Stimulated activated effector memory CD8-positive, alpha-beta T cell treated with anti-CD3 and anti-CD28 coated beads, Interleukin-12 subunit alpha, Interleukin-12 subunit beta, amount 100 ng/mL, for 72 hours (primary cell): Measurements from ENCODE around the gene DNAJB14.

ENCODE experiments used
- ATAC-seq: fragments of 150-1000 bp; cut with Tn5 transposase; 2 replicates; pipeline ENCODE4 v1.10.0; 2021
- DNase-seq, 2 donors: peaks; one replicate each; pipeline ENCODE4 v3.0.0; 2021 to 2022; ENCODE audit warnings: low spot score in 2 of 2
- H3K27ac Mint-ChIP-seq: one replicate; pipeline ENCODE4 v1.8.0; 2022; ENCODE audit warnings: mild to moderate bottlenecking, mixed read lengths
- H3K36me3 Mint-ChIP-seq: one replicate; pipeline ENCODE4 v1.8.0; 2022; ENCODE audit warnings: mild to moderate bottlenecking, mixed read lengths
- H3K4me1 Mint-ChIP-seq: one replicate; pipeline ENCODE4 v1.8.0; 2022; ENCODE audit warnings: mixed read lengths
- H3K4me3 Mint-ChIP-seq: one replicate; pipeline ENCODE4 v1.8.0; 2022; ENCODE audit warnings: mild to moderate bottlenecking, mixed read lengths
- H3K9me3 Mint-ChIP-seq: one replicate; pipeline ENCODE4 v1.8.0; 2022; ENCODE audit warnings: mixed read lengths

The DNAJB14 gene

GRCh38 chr4:99949999-99950912 is 3.8 kb upstream of the DNAJB14 start, which contains the start of gene H2AZ1:
Gene H2AZ1, minus strand, starts transcription at chr4:99950275. Its CDS starts 105 bp downstream, at chr4:99950170.
- no peak within 1 kb of the TSS for H3K4me3 Mint-ChIP-seq
- peak; percentile 81 to 96 for DNase-seq
- peak; percentile 77 for ATAC-seq
- peaks cover 8% of the 10 kb centered on the region for H3K36me3 Mint-ChIP-seq
- H3K4me1 Mint-ChIP-seq, result peaks cover 13% of the 10 kb centered on the region
- H3K9me3 Mint-ChIP-seq, result no peaks in the 10 kb centered on the region
- no peak within 1 kb of the TSS for H3K27ac Mint-ChIP-seq

DNA sequence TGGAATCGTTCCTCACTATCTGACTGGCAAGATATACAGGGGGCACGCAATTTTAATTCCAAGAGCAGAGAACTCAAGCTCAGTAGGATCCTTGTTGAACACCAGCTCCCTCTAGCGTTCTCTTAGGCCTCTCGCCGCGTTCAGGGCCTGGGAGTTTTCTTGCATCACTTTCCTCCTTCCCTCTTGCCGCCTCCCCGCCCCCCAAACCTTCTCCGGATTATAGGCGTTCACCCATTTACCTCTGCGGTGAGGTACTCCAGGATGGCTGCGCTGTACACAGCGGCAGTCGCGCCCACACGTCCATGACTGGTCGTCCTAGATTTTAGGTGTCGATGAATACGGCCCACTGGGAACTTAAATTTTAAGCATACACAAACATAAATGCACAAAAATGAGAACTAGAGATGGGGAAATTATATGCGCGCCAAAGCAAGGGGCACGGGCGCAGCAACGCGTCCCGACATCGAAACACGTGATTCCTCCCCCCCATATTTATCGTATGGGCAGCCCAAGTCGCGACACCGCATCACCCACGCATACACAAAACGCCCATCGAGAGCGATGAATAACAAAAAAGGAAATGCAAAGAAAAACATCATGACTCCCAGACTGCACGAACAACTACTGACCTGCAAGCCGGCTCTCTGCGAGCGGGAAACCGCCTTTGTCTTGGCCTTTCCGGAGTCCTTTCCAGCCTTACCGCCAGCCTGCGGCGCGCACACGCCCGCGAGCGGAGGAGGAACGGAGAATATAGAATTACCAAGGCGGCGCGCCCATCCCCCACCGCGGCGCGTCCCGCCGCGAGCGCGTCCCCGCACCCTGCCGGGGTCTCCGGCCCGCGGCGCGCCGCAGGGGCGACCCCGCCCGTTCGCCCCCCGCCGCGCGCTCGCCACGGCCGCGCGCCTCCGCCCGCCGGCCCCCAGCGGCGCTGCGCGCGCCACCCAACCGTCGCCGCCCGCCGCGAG is 2.9 kb upstream of the DNAJB14 start:
- peak; percentile 65 to 92 for DNase-seq
- Mint-ChIP-seq H3K36me3 (peaks cover 17% of the 10 kb centered on the region), H3K27ac (no peak overlapping the region), H3K4me3 (no peak overlapping the region), H3K4me1 (peaks cover 22% of the 10 kb centered on the region), H3K9me3 (no peaks in the 10 kb centered on the region)
- peak; percentile 55 for ATAC-seq

DNA sequence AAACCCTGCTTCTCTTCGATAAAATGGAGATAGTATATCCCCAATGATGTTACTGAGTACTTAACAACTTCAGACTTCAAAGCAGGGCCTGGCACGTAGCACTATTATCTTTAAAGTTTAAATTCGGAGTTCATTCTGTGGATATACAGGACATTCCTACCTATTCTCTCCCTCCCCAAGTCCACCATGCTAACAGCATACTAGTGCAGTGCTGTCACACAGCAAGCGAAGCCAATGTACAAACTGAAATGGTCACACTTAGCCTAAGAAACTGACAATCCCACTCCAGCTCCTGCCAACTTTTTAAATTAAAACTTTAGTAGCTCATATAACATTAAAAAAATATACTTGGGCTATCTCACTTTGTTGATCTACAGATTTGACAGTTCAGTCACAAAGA is 1.2 kb upstream of the DNAJB14 start:
- no peak overlapping the region for H3K4me3 Mint-ChIP-seq
- no peak for ATAC-seq

GRCh38 chr4:99947190-99947578 is 766 bp upstream of the DNAJB14 start:
- Mint-ChIP-seq H3K27ac (peak overlapping the region; percentile 96), H3K9me3 (no peaks in the 10 kb centered on the region), H3K36me3 (peaks cover 37% of the 10 kb centered on the region), H3K4me1 (peaks cover 39% of the 10 kb centered on the region), H3K4me3 (no peak overlapping the region)
- no peak for DNase-seq
- ATAC-seq, result no peak

More for the DNA sequence above, 1.2 kb upstream of the DNAJB14 start:
- no peaks in the 10 kb centered on the region for H3K9me3 Mint-ChIP-seq
- peaks cover 39% of the 10 kb centered on the region for H3K4me1 Mint-ChIP-seq
- no peak for DNase-seq
- peaks cover 33% of the 10 kb centered on the region for H3K36me3 Mint-ChIP-seq
- peak overlapping the region; percentile 96 for H3K27ac Mint-ChIP-seq

- peaks cover 48% of the 10 kb centered on the region for H3K36me3 Mint-ChIP-seq
- H3K27ac Mint-ChIP-seq, result peak overlapping the region; percentile 96
- ATAC-seq (peak; percentile 0), DNase-seq (no peak)
- H3K4me1 Mint-ChIP-seq, result peaks cover 39% of the 10 kb centered on the region
- H3K9me3 Mint-ChIP-seq, result no peaks in the 10 kb centered on the region
- H3K4me3 Mint-ChIP-seq, result no peak overlapping the region
Observed at GRCh38 chr4:99945718-99946355, 581 bp downstream of the DNAJB14 start.

DNA sequence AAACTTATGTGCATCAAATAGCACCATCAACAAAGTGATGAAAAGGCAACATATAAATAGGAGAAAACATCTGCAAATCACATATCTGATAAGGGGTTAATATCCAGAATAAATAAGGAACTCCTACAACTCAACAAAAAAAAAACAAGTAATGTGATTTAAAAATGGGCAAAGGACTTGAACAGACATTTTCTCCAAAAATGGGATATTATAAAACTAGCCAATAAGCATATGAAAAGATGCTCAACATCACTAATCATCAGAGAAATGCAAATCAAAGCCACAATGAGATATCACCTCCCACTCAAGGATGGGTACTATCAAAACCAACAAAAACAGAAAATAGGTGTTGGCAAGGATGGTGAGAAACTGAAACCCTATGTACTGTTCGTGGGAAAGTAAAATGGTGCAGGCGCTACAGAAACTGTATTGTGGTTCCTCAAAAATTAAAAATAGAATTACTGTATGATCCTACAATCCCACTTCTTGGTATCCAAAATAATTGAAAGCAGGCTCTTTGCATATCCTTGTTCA is 2.4 kb downstream of the DNAJB14 start:
- DNase-seq, result no peak
- peaks cover 39% of the 10 kb centered on the region for H3K4me1 Mint-ChIP-seq
- H3K4me3 Mint-ChIP-seq, result no peak overlapping the region
- peaks cover 56% of the 10 kb centered on the region for H3K36me3 Mint-ChIP-seq
- ATAC-seq, result peak; percentile 36
- H3K27ac Mint-ChIP-seq, result no peak overlapping the region
- H3K9me3 Mint-ChIP-seq, result no peaks in the 10 kb centered on the region

DNA sequence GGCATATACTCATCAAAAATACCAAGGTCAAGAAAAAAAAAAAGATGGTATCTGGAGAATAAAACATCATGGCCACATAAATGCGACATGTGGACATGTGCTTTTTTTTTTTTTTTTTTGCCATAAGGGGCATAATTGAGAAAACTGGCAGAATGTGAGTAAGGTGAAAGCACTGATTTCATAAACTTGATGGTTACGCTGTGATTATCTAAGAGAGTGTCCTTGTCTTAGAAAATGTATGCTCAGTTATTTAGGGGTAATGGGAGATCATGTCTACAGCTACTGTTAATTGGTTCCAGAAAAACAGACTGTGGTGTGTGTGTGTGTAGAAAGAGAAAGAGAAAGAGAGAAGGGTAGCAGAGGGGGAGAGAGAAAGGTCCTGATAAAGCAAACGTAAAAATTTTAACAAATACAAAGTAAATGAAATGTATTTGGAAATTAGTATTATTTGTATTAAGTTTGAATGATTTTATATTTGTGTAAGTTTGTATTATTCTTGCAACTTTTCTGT is 8.1 kb downstream of the DNAJB14 start:
- Mint-ChIP-seq H3K36me3 (peaks cover 81% of the 10 kb centered on the region), H3K4me3 (no peak overlapping the region), H3K9me3 (peaks cover 4% of the 10 kb centered on the region), H3K4me1 (peaks cover 26% of the 10 kb centered on the region), H3K27ac (peak overlapping the region; percentile 57)
- ATAC-seq, result no peak
- DNase-seq, result no peak

DNA sequence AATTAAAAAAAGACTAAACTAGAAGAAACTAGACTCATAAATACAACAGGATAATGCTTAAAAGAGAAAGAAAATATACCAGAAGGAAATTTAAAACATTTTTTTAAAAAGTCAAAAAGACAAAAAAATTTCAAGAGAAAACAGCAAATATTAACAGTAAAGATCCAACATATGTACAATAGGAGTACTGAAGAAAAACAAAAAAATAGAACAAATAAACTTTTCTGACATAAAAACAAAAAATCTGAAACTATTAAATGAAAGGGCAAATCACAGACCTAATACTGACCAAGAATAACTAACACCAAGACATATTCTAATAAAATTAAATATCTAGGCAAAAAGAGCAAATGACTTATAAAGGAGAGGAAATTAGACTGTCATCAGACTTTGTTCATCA is 11.5 kb downstream of the DNAJB14 start:
- H3K4me3 Mint-ChIP-seq, result no peak overlapping the region

DNA sequence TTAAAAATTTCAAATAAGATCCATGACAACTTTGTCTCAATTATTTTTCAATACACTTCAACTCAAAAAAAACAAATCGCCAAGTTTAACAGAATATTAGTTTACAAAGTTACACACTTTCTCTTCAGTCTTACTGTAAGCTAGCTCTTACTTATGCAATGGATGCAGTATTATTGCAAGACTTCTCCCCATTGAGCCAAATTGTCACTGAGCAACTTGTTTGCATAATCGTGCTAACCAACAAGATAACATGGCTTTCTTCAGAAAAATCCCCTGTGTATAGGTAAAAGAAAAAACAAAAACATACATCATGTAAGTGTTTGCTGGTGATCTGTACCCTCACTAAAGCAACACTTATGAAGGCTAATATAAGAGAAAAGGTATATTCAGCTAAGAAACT is 18.9 kb downstream of the DNAJB14 start:
- DNase-seq (no peak), ATAC-seq (no peak)
- peaks cover 68% of the 10 kb centered on the region for H3K36me3 Mint-ChIP-seq
- no peak overlapping the region for H3K4me3 Mint-ChIP-seq
- H3K4me1 Mint-ChIP-seq, result peaks cover 41% of the 10 kb centered on the region
- H3K9me3 Mint-ChIP-seq, result no peaks in the 10 kb centered on the region
- no peak overlapping the region for H3K27ac Mint-ChIP-seq

More for the DNA sequence above, 11.5 kb downstream of the DNAJB14 start:
- ATAC-seq, result no peak
- peaks cover 45% of the 10 kb centered on the region for H3K4me1 Mint-ChIP-seq
- peaks cover 77% of the 10 kb centered on the region for H3K36me3 Mint-ChIP-seq
- peaks cover 4% of the 10 kb centered on the region for H3K9me3 Mint-ChIP-seq
- no peak overlapping the region for H3K27ac Mint-ChIP-seq
- no peak for DNase-seq

- no peaks in the 10 kb centered on the region for H3K9me3 Mint-ChIP-seq
- no peak for DNase-seq
- H3K4me3 Mint-ChIP-seq, result no peak overlapping the region
- H3K4me1 Mint-ChIP-seq, result peaks cover 11% of the 10 kb centered on the region
- no peak overlapping the region for H3K27ac Mint-ChIP-seq
- H3K36me3 Mint-ChIP-seq, result peaks cover 85% of the 10 kb centered on the region
- ATAC-seq, result no peak
Observed at GRCh38 chr4:99921174-99921573, 25.2 kb downstream of the DNAJB14 start.

DNA sequence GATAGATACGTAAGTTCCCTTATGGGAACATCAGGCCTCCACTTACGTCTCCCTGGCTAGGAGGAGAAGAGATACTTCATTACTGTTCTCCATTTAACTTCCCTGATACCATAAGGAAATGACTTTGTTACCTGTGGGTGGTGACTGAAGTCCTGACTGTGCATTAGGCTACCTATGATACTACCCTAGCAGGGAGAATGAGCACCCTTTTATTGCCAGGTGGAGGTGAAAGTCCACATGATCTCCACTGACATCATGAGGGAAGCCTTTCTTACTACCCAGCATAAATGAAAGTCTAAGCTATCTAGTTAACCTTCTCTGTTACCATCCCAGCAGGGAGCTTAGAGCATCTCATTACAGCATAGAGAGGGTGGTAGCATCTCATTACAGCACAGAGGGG is 27.8 kb downstream of the DNAJB14 start:
- Mint-ChIP-seq H3K4me1 (peaks cover 6% of the 10 kb centered on the region), H3K36me3 (peaks cover 94% of the 10 kb centered on the region), H3K4me3 (no peak overlapping the region), H3K9me3 (no peaks in the 10 kb centered on the region), H3K27ac (peak overlapping the region; percentile 26)
- DNase-seq (no peak), ATAC-seq (no peak)

DNA sequence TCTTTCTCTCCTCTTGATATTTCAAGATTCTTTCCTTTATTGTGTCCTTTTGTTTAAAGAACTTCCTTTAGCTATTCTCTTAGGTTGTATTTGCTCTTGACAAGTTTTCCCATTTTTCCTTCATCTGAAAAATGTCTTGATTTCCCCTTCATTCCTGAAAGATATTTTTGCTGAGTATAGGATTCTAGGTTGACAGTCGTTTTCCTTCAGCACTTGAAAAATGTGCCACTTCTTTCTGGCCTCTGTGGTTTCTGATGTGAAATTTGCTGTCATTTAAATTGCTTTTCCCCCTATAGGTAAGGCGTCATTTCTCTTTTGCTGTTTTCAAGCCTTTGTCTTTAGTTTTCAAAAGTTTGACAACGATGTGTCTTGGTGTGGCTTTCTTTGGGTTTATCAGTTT is 28.8 kb downstream of the DNAJB14 start:
- Mint-ChIP-seq H3K36me3 (peaks cover 92% of the 10 kb centered on the region), H3K4me1 (peaks cover 6% of the 10 kb centered on the region), H3K27ac (no peak overlapping the region), H3K4me3 (no peak overlapping the region), H3K9me3 (no peaks in the 10 kb centered on the region)
- DNase-seq (no peak), ATAC-seq (no peak)

DNA sequence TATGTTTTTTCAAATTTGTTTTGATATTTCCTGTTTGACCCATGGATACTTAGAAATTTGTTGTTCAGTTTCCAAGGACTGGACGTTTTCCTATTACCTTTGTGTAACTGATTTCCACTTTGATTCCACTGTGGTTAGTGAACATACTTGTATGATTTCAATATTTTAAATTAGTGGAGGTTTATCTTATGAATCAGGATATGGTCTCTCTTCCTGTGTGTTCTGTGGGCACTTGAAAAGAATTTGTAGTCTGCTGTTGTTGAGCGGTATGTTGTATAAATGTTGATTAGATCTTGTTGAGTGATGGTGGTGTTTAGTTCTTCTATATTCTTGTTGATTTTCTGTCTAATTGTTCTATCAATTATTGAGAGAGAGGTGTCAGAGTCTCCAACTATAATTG is 31.0 kb downstream of the DNAJB14 start:
- no peak for ATAC-seq
- no peaks in the 10 kb centered on the region for H3K4me1 Mint-ChIP-seq
- DNase-seq, result no peak
- H3K9me3 Mint-ChIP-seq, result no peaks in the 10 kb centered on the region
- H3K36me3 Mint-ChIP-seq, result peaks cover 83% of the 10 kb centered on the region
- no peak overlapping the region for H3K4me3 Mint-ChIP-seq
- no peak overlapping the region for H3K27ac Mint-ChIP-seq

DNA sequence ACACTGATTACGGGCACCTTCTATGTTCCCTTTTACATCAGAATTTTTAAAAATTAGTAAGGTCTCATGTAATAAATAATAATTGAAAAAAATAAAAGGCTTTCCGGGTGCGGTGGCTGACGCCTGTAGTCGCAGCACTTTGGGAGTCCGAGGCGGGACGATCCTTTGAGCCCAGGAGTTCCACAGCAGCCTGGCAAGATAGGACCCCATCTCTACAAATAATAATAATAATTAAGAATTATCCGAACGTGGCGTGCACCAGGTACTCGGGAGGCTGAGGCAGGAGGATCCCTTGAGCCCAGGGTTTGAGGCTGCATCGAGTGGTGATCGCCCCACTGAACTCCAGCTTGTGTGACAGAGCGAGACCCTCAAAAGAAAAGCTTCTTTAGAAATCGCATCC is 51.4 kb downstream of the DNAJB14 start:
- ATAC-seq, result no peak
- peak overlapping the region; percentile 93 for H3K4me3 Mint-ChIP-seq
- peaks cover 34% of the 10 kb centered on the region for H3K4me1 Mint-ChIP-seq
- no peak for DNase-seq
- no peaks in the 10 kb centered on the region for H3K9me3 Mint-ChIP-seq
- peak overlapping the region; percentile 96 for H3K27ac Mint-ChIP-seq
- H3K36me3 Mint-ChIP-seq, result peaks cover 27% of the 10 kb centered on the region
